ENCODE data around the gene PACSIN3. TPM values are rescaled to one million over a fixed set of nuclear protein-coding genes. Genes with fewer than 3 reads are reported as not detected.

PACSIN3 gene
- total RNA-seq, 2 donors from 2014 or later: 107 to 186 TPM

DNA sequence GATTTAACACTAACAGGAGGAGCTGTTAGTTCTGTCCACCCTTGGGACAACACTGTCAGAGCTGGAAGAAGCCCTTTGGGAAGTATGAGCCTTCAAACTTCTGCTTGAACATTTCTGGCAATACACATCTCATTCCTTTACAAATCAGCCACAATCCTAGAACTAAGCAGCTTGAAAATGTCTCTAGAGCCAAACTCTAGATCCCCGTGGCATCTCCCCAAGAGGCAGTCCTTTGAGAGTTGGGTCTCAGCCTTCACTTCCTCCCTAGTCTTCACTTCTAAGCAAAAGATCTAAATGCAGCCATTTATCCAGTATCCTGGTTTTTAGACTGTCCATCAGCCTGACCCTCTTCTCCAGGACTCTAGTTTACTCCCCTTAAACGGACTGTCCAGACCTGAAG is 36.5 kb downstream of the PACSIN3 start:
- Histone ChIP-seq H3K4me3 (no peak overlapping the region), H3K27ac (no peak overlapping the region), H3K9me3 (no peaks in the 10 kb centered on the region), H3K4me1 (peaks cover 0 to 28% of the 10 kb centered on the region in 2 donors), H3K36me3 (no peaks in the 10 kb centered on the region), H3K27me3 (no peaks in the 10 kb centered on the region)
- DNase-seq (ENCODE audit: low spot score): no peak
- TF ChIP-seq, protein P1, sequence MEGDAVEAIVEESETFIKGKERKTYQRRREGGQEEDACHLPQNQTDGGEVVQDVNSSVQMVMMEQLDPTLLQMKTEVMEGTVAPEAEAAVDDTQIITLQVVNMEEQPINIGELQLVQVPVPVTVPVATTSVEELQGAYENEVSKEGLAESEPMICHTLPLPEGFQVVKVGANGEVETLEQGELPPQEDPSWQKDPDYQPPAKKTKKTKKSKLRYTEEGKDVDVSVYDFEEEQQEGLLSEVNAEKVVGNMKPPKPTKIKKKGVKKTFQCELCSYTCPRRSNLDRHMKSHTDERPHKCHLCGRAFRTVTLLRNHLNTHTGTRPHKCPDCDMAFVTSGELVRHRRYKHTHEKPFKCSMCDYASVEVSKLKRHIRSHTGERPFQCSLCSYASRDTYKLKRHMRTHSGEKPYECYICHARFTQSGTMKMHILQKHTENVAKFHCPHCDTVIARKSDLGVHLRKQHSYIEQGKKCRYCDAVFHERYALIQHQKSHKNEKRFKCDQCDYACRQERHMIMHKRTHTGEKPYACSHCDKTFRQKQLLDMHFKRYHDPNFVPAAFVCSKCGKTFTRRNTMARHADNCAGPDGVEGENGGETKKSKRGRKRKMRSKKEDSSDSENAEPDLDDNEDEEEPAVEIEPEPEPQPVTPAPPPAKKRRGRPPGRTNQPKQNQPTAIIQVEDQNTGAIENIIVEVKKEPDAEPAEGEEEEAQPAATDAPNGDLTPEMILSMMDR (IDR thresholded peaks at IDR 0.05): no peak

DNA sequence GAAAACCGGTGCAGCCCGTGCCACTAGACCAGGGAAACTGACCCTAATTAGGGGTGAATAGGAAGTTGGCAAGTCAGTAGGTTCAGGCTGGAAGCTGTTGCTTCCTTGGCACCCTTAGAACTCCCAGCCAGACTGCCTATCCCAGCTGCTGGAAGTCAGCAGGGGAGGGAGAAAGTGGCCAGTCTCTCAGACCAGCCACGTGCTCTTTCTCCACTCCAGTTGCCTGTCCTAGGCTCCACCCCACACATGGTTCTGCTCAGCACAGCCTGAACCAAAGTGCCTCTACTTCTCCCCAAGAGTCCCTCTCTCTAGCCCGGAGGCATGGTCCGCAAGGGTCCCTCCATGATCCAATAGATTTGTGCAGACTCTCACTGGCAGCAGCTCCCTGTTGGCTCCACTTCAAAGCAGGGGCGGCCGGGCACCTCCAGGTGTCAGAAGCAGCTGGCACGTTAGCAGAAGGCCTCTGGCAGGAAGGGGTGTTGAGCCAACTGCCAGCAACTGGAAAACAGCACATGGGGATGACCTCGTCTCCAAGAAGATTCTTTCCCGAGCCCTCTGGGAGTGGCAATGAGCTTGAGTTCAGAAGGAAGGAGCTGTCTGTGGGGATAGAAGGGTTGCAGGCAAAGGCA is 37.2 kb downstream of the PACSIN3 start:
- peaks cover 0 to 28% of the 10 kb centered on the region in 2 donors for H3K4me1 ChIP-seq
- no peak overlapping the region for H3K4me3 ChIP-seq
- no peaks in the 10 kb centered on the region for H3K27me3 ChIP-seq
- TF ChIP-seq, protein P1 (IDR thresholded peaks at IDR 0.05): no peak
- DNase-seq (ENCODE audit: low spot score): no peak
- peak overlapping the region in 1 of 2 donors; percentile 5 for H3K27ac ChIP-seq
- no peaks in the 10 kb centered on the region for H3K36me3 ChIP-seq
- H3K9me3 ChIP-seq: no peaks in the 10 kb centered on the region

DNA sequence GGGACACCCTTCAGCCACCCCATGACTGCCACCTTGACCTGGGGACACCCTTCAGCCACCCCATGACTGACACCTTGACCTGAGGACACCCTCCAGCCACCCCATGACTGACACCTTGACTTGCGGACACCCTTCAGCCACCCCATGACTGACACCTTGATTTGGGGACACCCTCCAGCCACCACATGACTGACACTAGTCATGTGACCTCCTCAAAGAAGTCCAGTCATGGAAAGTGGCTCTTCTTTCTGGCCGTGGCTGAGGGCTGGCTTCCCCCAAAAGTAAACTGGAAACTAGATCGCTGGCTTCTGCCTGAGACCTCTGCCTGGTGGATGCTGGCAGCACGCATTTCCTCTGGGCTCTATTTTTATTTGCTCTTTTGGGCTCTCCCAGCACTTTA is 38.0 kb downstream of the PACSIN3 start:
- Histone ChIP-seq H3K27me3 (no peaks in the 10 kb centered on the region), H3K4me1 (peaks cover 0 to 23% of the 10 kb centered on the region in 2 donors), H3K9me3 (no peaks in the 10 kb centered on the region), H3K4me3 (no peak overlapping the region), H3K27ac (no peak overlapping the region), H3K36me3 (no peaks in the 10 kb centered on the region)
- DNase-seq (ENCODE audit: low spot score): no peak
- TF ChIP-seq, protein P1 (IDR thresholded peaks at IDR 0.05): no peak

DNA sequence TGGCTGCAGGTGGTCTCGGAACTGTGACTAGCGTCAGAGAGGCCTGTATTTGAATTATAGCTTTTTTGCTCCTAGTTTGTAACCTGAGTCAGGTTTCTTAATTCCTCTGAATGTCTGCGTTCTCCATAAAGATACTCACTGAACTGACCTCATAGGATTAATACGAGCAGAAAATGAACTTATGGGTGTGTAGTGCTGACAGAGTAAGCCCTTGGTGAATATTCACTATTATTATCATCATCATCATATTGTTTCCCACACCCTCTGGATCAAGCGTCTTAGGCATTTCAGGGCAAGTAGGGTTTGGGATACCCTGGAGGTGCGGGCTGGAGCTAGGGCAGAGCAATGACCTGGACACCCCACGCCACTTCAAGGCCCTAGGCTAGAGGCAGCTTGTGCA is 38.6 kb downstream of the PACSIN3 start:
- Histone ChIP-seq H3K36me3 (no peaks in the 10 kb centered on the region), H3K4me1 (peaks cover 0 to 18% of the 10 kb centered on the region in 2 donors), H3K27ac (no peak overlapping the region), H3K27me3 (no peaks in the 10 kb centered on the region), H3K9me3 (no peaks in the 10 kb centered on the region), H3K4me3 (no peak overlapping the region)
- TF ChIP-seq, protein P1 (IDR thresholded peaks at IDR 0.05): no peak
- DNase-seq (ENCODE audit: low spot score): no peak

DNA sequence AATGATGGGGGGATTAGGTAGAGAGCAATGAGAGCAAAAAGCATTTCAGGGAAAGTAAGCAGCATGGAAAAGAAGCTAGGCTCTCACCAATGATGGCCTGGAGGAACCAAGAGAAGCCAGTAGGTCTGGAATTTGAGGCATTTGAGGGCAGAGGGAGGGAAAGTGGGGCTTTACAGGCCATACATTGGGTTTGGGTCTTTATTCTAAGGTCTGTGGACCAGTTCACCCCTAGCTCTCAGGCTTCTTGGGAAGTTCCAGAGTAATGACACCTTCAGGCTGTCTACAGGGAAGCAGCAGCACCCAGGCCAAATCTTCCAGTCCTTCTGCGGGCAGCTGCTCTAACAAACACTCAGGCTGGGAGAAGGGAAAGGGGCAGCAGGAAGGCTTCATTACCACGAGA is 39.0 kb downstream of the PACSIN3 start:
- H3K9me3 ChIP-seq: no peaks in the 10 kb centered on the region
- H3K27ac ChIP-seq: no peak overlapping the region
- TF ChIP-seq, protein P1 (IDR thresholded peaks at IDR 0.05): no peak
- no peak overlapping the region for H3K4me3 ChIP-seq
- peaks cover 0 to 17% of the 10 kb centered on the region in 2 donors for H3K4me1 ChIP-seq
- no peak for DNase-seq (ENCODE audit: low spot score)
- H3K36me3 ChIP-seq: no peaks in the 10 kb centered on the region
- H3K27me3 ChIP-seq: no peaks in the 10 kb centered on the region

DNA sequence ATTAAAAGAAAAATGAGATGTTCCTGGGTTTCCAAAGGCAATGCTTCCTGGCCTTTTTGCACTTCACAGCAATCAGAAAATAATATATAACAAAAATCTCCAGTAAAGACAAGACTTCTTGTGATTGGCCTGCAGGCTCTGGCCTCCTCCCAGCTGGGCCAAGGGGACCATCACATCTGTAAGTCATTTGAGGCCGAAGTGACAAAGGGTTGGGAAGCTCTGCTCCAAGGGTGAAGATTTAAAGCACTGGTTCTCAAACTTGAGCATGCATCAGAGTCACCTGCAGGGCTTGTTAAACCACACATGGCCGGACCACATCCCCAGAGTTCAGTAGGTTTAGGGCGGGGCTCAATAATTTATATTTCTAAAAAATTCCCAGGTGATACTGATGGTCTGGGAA is 41.7 kb downstream of the PACSIN3 start:
- no peaks in the 10 kb centered on the region for H3K36me3 ChIP-seq
- H3K4me1 ChIP-seq: peaks cover 0 to 16% of the 10 kb centered on the region in 2 donors
- TF ChIP-seq, protein P1 (IDR thresholded peaks at IDR 0.05): no peak
- H3K9me3 ChIP-seq: no peaks in the 10 kb centered on the region
- H3K27me3 ChIP-seq: no peaks in the 10 kb centered on the region
- H3K4me3 ChIP-seq: no peak overlapping the region
- no peak overlapping the region for H3K27ac ChIP-seq
- no peak for DNase-seq (ENCODE audit: low spot score)

All from right atrium auricular region (tissue), 2 donors.